Testis (tissue), 2 donors: ENCODE measurements around the gene PSME2.

Experiments used
- POLR2A ChIP-seq: fragments of 450-650 bp; IDR thresholded peaks from one replicate; pipeline ENCODE4 v1.6.1; 2017; ENCODE audit warnings: antibody characterized with exemption, mild to moderate bottlenecking, moderate library complexity
- TF ChIP-seq, protein P1 (sequence below), 3 experiments: fragments of 450-650 bp in 2 of 3; fragments of 200-600 bp in 1 of 3; sonication (generic) in 1 of 3; IDR thresholded peaks; one replicate each; pipeline ENCODE4 v1.5.1; 2016 to 2019; ENCODE audit warnings: antibody characterized with exemption in 3 of 3, mild to moderate bottlenecking in 2 of 3, moderate library complexity in 1 of 3

GRCh38 chr14:24194186-24194872, 47.9 kb upstream of the PSME2 start:
- TF ChIP-seq, protein P1, sequence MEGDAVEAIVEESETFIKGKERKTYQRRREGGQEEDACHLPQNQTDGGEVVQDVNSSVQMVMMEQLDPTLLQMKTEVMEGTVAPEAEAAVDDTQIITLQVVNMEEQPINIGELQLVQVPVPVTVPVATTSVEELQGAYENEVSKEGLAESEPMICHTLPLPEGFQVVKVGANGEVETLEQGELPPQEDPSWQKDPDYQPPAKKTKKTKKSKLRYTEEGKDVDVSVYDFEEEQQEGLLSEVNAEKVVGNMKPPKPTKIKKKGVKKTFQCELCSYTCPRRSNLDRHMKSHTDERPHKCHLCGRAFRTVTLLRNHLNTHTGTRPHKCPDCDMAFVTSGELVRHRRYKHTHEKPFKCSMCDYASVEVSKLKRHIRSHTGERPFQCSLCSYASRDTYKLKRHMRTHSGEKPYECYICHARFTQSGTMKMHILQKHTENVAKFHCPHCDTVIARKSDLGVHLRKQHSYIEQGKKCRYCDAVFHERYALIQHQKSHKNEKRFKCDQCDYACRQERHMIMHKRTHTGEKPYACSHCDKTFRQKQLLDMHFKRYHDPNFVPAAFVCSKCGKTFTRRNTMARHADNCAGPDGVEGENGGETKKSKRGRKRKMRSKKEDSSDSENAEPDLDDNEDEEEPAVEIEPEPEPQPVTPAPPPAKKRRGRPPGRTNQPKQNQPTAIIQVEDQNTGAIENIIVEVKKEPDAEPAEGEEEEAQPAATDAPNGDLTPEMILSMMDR (IDR thresholded peaks at IDR 0.05), result no peak
- TF ChIP-seq POLR2A, result no peak
